Measurements from ENCODE around the gene HNRNPUL1.

Gene HNRNPUL1

DNA sequence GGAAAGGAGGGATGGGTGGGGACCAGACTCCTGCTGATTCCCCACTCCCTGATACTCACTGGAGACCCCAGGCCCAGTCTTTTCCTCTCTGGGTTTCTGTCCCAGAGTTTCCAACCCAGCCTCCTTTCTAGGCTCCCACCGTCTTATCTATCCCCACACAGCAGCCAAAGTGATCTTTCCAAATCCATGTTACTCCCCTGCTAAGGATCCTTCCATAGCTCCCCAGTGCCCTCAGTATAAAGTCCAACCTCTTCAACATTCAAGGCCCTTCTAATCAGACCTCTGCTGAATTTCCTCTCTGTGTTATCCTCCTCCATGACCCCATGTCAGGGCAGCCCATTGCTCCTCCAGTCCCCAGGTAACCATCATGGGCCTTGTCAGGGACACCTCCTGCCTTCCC lies 90.9 kb downstream of the HNRNPUL1 start:
- DNase-seq: no peak

DNA sequence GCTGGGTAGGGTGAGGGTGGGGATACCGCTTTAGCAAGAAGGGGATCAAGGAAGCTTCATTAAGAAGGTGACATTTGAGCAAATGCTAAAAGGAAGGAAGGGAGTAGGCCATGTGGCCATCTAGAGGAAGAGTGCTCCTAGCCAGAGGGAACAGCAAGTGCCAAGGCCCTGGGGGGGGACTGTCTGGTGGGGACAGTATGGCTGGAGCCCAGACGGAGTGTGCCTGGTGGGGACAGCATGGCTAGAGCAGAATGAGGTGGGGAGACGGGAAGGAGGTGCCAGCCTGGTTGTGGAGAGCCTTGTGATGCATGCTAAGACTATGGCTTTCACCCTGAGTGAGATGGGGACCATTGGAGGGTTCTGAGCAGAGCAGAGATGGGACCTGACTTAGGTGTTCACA lies 91.6 kb downstream of the HNRNPUL1 start:
- DNase-seq: no peak

DNA sequence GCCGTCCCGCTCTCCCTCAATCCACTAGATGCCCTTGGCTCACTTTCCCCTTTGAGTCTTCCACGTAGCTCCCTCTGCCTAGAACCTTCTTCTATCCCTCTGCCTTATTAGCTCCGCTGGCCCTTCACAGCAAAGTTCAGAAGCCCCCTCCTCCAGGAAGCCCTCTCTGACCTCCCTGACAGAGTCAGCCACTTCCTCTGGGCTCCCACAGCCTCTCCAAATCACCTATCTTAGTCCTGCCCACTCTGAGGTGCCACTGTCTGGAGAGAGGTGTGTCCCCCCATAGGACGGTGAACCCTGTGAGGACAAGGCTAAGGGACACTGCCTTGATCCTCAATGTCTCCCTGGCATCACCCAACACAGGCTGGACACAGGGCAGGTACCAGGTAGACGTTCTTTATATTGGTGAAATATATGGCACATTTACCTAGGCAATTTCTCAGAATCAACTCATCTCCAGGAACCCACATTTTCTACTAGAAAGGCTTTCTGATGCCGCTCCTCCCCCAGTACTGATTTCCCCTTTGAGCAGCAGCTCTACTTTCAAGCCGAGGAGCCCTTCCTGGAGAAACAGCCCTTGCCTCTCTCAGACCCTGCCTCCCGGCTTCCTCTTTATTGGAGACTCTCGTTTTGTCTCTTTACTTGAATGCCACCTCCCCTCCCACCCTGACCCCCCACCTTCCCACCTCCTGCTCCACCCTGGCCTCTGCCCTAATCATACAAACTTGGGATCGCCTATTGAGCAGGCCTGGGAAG lies 93.0 kb downstream of the HNRNPUL1 start:
- no peak for DNase-seq
